GM10266 (cell line): ENCODE data around the gene MFSD6.

Experiments
- DNase-seq: peaks from one replicate; pipeline ENCODE4 v3.0.0; 2012; ENCODE audit errors: extremely low spot score
- CTCF ChIP-seq: IDR thresholded peaks from 2 replicates; pipeline ENCODE4 v1.5.1; 2012; ENCODE audit warnings: mild to moderate bottlenecking, low read depth; ENCODE audit not compliant: control insufficient read depth, insufficient read depth; ENCODE audit errors: missing control alignments

Gene MFSD6

GRCh38 chr2:190512539-190513095 lies 104.5 kb downstream of the MFSD6 start:
- TF ChIP-seq CTCF = no peak
- no peak for DNase-seq

DNA sequence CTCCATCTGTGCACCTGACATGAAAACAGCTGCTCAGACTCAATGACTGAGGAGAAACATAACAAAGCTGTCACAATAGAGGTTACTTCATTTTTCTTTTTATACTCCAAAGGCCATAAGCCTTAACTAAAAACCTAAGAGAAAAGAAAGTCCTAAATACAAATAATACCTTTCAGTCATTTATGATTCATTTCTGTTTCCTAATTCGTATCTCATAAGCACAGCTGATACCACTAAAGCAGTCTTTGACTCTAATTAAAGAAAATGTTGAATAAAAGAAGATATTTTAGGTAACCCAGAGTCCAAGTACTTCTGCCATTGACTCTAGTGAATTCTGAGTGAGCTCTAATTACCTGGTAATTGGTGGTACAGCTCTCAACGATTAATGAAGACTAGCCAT lies 105.7 kb downstream of the MFSD6 start:
- no peak for TF ChIP-seq CTCF
- no peak for DNase-seq

- DNase-seq = no peak
- TF ChIP-seq CTCF = no peak
These were observed 106.5 kb downstream of the MFSD6 start for GRCh38 chr2:190514676-190515075.

DNA sequence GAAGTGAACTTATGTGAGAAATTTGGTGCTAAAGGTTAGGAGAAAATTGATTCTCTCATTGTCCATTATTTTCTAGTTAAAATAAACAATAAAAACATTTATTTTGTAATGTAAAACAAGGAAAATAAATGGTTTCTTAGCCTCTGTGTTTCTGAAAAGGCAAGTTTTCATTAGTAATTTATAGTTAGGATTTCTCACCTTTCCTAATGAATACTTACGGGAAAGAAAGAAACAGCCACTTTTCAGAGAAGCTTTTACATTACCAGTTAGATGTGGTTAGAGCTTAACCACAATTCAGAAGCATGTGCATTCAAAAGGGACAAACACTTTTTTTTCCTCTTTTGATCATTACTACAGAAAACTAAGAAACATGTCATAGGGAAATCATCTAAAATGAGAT lies 107.5 kb downstream of the MFSD6 start:
- no peak for TF ChIP-seq CTCF
- DNase-seq = no peak

DNA sequence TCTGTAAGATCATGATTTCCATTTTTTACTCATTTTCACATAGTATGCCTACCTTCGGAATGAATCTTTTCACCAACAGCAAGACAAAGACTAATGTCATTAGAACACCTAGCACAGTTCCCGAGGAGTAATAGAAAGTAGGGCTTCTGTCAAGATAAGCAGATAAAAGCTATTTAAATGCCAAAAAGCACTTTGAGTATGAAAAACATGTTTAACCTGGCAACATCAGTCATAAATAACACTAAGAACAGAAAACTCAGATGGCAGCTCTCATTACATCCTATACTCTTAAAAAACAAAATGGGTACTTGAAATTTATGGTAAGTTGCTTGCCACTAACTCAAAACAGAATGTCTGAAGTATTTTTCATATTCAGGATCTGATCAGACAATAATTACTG lies 109.3 kb downstream of the MFSD6 start:
- TF ChIP-seq CTCF = no peak
- no peak for DNase-seq

DNA sequence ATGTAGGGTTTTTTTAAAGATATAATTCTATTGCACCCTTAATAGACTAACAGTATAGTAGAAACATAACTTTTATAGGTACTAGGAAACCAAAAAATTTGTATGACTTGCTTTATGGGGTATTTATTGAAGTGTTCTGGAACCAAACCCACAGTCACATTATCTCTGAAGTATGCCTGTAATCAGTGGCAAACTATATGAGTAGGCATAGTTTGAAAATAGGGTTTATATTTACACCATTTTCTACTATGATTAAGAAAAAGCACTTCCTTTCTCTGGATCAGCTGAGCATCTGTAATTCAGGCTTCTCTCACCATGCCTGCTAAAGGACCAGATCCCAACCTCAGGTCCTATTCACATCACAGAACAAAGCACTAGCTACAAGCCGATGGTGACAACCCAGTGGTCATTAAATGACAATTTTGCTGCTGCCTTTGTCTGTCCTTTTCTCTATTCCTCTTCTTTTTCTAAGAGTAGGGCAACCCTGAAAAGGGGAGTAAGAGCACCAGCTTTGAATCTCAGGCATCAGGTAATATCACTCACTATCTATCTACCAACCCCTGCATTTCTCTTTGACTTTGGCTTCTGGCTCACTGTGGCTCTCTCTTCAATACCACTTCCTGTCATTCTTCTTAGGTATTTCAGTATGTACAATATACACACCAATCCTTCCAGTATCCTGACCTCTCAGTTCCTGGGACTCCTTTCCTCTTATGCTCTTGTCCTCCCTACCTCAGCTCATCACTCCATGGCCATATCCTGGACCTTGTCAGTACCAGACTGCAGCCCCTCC lies 112.0 kb downstream of the MFSD6 start:
- no peak for DNase-seq
- no peak for TF ChIP-seq CTCF

GRCh38 chr2:190524928-190525327 lies 116.8 kb downstream of the MFSD6 start:
- no peak for TF ChIP-seq CTCF

More at GRCh38 chr2:190524928-190525327, 116.8 kb downstream of the MFSD6 start:
- no peak for DNase-seq
